GM18520 (cell line): ENCODE data around the gene PCTP.

Experiments used
- ATAC-seq: cut with Tn5 transposase; IDR thresholded peaks from one replicate; pipeline ENCODE4 v1.9.1; 2021; ENCODE audit not compliant: unreplicated experiment

Gene PCTP

GRCh38 chr17:55750750-55751657 is at the start of gene PCTP:
Gene PCTP, plus strand, starts transcription at chr17:55751051. Its CDS starts 53 bp downstream, at chr17:55751104.
- peak; percentile 98 for ATAC-seq

- ATAC-seq: no peak
Measured at GRCh38 chr17:55702150-55702549, 48.7 kb upstream of the PCTP start.

- no peak for ATAC-seq
Measured at GRCh38 chr17:55704401-55704800, 46.5 kb upstream of the PCTP start.

- peak; percentile 82 for ATAC-seq
Measured at GRCh38 chr17:55705847-55706246, 45.0 kb upstream of the PCTP start.

GRCh38 chr17:55706808-55707773 is 43.8 kb upstream of the PCTP start:
- ATAC-seq: no peak

GRCh38 chr17:55708175-55708974 is 42.5 kb upstream of the PCTP start:
- ATAC-seq: no peak

GRCh38 chr17:55709440-55709839 is 41.4 kb upstream of the PCTP start:
- no peak for ATAC-seq

- no peak for ATAC-seq
Measured at GRCh38 chr17:55709984-55710383, 40.9 kb upstream of the PCTP start.

GRCh38 chr17:55710410-55710809 is 40.4 kb upstream of the PCTP start:
- ATAC-seq: no peak

- ATAC-seq: no peak
Measured at GRCh38 chr17:55710829-55711496, 39.9 kb upstream of the PCTP start.

- ATAC-seq: no peak
Measured at GRCh38 chr17:55717432-55717831, 33.4 kb upstream of the PCTP start.

- ATAC-seq: no peak
Measured at GRCh38 chr17:55717898-55718735, 32.7 kb upstream of the PCTP start.

GRCh38 chr17:55720919-55721836 is 29.7 kb upstream of the PCTP start:
- ATAC-seq: no peak

GRCh38 chr17:55722016-55722736 is 28.7 kb upstream of the PCTP start:
- no peak for ATAC-seq

GRCh38 chr17:55722742-55723487 is 27.9 kb upstream of the PCTP start, which contains the start of gene TMEM100:
Gene TMEM100, minus strand, starts transcription at chr17:55722864. Its CDS starts 1,794 bp downstream, at chr17:55721070.
- ATAC-seq: no peak

- no peak for ATAC-seq
Measured at GRCh38 chr17:55723488-55723848, 27.4 kb upstream of the PCTP start.

- no peak for ATAC-seq
Measured at GRCh38 chr17:55726440-55726839, 24.4 kb upstream of the PCTP start.
